GM21526 (cell line): ENCODE results near the gene SARDH.

Experiments
- ATAC-seq: cut with Tn5 transposase; IDR thresholded peaks from one replicate; pipeline ENCODE4 v1.9.1; 2021; ENCODE audit warnings: moderate library complexity; ENCODE audit not compliant: unreplicated experiment, low FRiP score

SARDH gene

DNA sequence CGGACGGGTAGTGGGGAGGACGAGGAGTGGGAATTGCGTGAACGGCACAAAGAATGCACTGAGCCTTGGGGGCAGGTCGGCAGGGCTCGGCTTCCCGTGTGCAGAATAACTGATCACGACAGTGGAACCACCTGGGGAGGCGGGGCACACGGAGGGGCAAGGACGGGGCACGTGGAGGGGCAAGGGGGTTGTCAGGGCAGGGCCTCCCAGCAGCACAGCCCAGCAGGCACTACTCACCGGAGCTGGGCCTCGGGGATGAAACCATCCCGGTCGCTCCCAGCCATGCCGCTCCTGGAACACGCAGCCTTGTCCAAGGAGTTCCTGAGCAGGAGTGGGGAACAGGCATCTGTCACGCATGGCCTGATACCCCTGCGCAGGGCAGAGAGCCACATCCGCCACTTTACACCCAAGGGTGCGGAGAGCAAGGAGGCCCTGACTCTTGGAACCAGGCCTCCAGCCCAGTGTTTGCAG lies 33.4 kb downstream of the SARDH start:
- no peak for ATAC-seq

DNA sequence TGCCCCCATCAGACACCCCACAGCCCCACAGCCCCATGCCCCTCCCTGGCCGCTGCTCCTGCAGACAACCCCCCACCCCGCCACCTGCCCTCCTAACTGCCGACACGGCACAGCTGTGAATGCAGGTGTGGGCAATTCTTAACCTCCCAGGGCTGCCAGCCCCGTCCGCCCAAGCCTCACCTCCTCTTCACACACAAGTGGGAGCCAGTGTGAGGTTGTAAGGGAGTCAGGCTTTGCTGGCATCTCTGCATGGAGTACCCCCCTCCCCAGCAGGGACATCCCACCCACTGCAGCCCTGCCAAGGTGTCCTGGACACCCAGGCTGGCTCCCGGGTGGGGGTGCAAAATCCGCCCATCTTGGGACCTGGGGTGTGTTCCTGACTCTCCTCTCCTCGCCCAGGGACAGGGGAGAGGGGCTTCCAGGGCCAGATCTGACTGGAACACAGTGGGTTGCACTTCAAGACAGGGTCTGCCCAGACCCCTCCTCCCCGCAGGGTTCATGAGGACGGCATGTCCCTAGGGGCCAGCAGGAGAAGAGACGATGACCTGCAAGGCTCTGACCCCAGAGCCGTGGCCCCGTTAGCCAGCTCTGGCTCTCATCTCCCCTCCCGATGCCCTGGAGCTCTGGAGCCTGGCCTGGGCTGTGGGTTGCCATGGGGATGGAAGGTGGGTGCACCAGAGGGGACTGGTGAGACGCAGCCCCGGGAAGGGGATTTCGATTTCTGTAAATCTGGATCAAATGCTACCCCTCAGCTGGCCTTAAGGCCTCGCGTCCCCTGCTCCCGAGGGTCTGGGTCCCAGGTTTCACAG lies 34.4 kb downstream of the SARDH start:
- no peak for ATAC-seq

DNA sequence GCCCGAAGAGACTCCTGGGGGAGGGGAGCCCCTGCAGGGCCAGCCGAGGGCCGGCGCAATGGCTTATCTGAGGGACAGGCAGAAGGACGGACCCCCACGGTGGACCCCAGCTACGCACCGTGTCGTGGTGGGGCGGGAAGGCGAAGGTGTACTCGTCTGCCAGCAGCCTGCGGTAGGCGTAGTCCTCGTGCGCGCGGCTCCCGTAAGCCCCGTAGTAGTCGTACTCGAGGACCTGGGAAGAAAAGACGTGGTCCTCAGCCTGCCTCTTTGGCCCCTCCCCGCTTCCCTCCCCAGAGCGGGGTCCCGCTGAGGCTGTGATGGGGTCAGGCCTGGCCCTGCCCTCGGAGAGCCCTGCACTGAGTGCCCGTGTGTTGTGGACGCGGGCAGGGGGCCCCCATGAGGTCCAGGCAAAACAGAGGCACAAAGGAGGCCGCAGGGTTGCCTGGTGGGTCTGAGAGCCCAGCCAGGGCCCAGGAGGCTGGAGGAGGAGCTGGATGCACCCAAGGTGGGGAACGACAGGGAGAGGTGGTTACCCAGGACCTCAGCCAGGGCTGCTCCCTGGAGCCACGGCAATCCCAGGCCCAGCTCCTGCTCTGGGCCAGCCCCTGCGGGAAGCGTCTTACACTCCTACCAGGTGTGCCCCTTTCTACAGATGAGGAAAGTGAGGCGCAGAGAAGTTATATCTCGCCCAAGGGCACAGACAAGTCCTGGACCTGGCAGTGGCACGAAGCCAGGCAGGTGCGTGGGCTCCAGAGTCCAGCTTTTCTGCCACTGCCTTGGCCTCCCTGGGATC lies 35.2 kb downstream of the SARDH start:
- no peak for ATAC-seq

DNA sequence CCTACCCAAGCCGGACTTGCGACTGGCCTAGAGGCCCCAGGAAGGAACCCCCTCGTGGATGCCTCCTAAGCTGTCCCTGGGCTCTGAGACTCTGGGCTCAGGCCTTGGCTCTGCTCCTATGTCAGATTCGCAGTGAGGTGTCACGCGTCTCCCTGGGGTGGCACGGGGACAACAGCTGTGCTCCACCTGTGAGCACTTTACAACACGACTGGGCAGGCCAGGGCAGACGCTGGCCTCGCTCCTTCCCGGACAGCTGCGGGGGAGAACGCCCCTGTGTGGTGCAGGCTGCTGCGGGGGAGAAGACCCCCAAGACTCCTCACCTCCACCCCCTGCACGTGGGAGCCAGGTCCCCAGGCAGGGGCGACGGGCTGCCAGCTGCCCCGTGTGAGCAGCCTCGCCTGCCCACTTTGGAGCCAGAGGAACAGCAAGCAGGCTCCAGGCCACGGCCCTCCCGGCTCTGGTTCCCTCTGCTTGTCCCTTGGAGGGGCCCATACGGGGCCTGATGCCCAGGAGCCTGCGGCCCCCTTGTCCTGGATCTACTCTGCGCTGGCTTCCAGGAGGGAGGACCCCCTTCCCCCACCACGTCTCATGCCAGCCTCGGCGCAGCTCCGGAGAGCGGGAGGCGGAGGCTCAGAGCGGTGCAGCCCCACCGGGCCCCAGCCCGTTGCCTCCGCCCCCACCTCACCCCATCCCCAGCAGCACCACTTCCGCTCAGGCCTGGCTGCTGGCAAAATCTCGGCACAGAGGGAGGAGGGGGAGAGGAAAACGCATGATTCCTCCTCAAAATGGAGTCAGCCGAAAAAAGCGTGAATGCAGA lies 36.0 kb downstream of the SARDH start:
- ATAC-seq = no peak

DNA sequence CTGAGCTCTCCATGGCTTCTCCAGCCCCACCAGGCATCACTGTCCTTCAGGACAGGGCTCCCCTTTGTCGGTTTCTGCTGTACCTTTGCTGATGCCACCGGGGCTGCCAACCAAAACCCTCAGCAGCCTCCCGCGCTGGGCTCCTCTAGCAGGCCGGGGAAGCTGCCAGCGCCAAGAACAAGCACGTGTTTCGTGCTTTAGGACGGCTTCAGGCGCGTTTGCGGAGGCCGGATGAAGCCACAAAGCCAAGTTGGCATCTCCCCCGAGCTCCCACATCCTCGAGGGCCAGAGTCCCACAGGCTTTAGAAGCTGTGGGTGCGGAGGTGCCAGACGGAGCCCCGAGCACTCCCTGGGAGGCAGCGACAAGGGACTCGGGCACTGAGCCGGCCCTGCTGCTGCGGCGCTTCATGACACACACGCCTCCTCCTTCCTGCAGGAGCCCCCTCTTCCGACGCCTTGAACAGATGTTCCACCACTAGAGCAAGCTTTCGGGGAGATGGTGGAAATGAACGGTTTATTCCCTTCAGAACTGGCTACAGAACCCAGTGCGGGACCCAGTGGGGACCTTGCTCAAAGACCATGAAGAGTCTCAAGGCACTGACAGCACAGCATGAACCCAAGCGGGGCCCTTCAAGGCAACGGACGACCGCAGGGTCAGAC lies 36.7 kb downstream of the SARDH start:
- ATAC-seq = no peak

DNA sequence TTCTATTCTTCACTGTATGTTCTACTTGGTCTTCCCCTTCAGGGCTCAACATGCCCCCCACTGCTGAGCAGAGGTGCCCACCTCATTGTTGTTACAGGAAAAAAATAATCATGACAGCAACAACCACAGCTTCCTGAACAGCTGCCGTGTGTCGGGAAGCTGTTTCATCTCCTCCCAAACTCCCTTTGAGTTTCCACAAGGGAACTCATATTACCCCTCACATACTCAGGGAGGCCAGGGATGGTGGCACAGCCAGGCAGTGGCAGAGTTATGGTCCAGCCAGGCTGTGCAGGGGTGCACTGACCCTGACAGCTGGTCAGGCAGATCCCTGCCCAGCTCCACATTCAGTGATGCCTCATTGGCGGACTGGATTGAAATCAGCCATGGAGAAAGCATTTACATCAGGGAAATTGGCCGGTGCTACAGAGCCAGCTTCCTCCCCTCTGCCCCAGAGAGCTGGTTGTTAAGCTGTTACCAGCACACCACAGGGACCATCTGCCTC lies 37.3 kb downstream of the SARDH start:
- no peak for ATAC-seq

DNA sequence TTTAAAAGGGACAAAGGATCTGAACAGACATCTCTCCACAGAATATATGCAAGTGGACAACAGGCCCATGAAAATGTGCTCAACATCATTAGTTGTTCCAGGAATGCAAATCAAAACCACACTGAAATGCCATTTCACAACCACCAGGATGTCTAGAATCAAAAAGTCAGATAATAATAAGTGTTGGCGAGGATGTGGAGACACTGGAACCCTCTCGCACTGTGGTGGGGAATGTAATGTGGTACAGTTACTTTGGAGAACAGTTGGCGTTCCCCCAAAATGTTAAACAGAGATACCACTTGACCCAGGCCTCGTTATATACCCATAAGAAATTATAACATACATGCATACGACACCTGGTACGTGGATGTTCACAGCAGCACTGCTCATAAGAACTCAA lies 38.6 kb downstream of the SARDH start:
- no peak for ATAC-seq

DNA sequence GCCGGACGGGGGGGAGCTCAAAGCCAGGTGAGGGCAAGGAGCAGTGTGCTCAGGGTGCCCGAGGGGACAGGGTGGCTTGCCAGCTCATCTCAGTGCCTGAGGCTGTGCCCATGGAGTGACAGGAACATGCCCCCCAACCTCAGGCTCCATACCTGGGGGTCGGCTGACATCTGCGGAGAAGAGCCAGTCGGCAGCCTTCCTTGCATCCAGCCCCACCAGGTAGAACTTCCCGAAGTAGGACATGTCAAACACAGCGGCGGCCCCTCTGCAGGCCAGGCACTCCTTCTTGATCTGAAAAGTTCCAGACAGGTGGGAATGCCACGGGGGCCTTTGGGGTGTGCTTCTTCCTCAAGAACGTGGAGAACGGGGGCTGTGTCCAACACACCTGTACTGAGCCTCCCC lies 42.1 kb downstream of the SARDH start:
- ATAC-seq = no peak

DNA sequence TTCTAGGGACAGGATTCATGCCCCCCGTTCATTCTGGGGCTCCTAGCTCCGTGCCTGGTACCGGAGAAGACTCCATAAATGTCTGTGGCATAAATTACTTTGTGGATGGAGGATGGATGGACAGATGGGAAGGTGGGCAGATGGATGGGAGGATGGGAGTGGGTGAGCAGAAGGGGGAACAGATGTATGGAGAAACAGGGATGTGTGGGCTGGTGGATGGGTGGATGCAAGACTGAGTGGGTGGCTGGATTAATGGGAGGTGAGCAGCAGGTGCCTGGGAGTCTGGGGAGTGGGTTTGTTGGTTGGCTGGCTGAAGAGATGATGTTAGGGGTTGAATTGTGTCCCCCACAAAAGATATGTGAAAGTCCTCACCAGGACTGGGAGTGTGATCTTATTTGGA lies 43.5 kb downstream of the SARDH start:
- ATAC-seq = no peak

DNA sequence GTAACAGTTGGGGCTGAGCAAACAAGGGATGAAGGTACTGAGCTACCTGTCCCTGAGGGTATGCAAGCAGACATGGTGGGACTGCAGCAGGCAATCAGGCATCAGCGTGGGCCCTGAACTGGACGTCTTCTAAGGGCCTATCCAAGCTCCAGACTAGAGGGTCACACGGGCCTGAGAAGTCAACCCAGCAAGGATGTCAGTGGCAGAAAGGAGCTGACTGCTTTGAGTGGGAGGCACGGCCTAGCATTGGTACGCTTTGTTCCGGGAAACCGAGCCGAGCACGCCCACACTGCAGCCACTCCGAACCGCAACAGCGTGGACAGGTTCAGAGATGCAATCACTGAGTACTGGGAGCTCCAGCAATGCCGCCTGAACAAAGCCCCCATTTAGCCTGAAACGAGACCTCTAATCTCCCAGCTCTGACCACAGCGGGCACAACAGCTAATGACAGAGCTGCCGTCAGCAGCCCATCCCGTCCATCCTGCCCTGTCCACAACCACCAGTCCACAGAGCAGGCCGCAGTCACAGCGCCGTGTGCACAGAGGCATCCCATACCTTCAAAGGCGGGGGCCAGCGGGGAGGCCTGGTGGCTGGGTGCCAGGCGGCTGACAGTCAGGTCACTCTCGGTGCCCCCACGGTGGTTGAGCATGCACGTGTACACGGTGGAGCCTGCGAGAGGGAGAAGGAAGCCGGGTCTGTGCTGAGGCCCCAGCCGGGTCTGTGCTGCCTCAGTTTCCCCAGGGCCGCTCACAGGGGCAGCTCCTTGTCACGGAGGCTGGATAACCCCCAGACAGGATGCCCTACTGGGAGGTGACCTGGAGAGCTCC lies 44.2 kb downstream of the SARDH start:
- no peak for ATAC-seq

DNA sequence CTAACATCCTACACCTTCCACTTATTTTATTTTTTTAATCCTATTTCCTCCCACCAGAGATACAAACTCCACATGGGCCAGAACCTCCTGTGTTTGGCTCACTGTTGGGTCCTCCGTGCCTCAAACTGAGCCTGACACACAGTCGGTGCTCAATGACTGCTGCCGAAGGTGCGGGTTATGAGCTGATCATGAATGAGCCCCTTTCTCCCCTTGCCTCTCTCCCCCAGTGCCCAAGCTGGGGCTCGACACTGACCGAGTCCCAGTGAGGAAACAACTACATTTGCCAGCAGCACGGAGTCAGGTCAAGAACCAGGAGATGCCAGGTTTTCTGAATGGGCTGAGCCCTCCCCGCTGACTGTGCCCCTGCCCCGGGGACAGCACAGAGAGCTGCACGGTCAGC lies 45.0 kb downstream of the SARDH start:
- no peak for ATAC-seq

DNA sequence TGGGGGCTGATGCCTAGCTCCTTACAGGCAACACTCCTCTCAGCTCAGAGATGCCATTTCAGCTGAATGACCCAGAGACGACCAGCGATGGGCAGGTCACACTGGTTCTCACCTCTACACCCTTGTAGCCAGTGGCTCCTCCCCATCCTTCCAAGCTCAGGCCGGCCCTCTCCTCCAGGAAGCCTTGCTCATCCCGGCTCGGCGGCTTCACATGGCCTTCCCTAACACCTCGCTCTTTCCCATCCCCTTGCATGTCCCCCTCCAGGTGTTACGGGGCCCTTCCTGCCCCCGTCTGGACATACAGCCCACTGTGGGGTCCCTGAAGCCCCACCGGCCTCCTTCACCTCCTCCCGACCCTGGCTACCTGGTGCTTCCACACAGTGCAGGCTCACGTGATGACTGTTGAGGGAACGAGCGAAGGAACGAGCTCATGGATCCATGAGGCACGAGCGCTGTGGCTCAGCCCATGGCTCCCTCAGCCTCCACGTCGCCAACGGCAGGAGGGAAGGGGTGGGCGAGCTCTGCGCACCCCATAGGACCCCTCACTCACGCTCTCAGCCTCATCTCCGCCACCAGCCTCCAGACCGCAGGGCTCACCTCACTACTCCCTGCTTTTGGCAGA lies 45.7 kb downstream of the SARDH start:
- ATAC-seq = no peak

DNA sequence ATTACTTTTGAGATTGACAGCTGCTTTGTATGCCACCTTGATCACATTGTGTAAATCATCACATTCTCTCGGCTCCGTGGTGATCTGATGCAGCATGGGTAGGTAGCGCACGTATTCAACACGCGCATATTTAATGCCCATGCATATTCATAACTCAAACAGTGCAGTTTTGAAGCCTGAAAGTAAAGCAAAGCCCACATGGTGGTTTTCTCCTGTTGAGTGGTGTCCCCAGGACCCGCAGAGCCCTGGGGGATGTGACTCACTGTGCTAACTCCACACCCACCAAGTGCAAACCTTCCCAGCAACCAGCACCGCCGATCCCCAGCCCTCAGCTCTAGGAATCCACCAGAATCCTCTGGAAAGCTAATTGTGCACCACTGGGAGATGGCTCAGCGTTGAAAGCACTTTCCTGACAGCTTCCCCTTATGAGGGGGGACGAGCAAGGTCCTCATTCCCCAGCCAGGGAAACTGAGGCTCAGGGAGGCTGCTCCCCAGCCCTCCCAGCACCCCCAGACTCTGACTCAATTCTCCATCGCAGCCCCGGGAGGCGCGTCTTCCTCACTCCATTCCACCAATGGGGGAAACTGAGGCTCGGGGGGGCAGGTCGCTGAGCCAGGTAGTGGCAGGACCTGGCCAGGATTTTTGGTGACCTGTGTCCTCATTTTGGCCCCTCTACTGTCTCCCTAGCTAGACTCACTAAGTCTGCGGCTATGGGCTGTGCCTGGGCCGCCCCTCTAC lies 46.4 kb downstream of the SARDH start:
- no peak for ATAC-seq

DNA sequence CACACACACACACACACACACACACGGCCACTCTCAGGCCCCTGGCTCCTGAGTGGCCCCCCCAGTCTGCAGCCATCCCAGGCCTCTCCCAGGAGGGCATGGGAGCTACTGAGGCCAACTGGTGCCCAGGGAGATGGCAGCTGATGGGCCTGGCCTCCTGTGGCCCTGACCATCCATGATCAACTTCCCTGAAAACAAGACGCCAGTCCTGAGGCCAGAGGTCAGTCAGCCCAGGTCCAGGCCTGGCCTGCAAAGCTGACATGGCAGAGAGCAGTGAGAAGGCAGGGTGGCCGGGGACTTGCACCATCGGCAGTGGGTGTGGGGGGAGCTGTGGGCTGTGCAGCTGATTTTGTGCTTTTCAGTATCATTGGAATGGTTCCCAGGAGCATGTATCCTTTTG lies 47.0 kb downstream of the SARDH start:
- no peak for ATAC-seq

DNA sequence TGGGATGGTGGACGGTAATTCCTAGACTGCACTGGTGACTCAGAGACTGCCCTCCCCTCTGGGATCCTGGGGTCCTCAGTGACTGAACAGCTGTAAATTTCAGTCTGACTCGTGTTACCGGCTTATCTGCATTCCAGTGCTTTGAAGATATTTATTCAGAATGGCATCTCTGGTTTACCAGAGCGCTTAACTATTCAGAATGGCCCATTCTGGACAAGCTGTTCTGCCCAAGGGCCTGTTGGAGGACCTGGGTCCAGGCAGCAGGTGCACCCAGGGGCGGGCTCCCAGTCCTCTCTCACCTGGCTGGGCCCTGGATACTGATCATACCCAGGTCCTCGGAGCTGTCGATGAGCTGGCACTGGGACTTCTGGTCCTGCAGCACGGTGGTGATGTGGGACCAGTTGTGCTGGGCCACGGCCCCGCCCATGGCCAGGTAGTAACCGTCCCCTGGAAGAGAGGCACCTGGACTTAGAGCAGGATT lies 48.0 kb downstream of the SARDH start:
- no peak for ATAC-seq

DNA sequence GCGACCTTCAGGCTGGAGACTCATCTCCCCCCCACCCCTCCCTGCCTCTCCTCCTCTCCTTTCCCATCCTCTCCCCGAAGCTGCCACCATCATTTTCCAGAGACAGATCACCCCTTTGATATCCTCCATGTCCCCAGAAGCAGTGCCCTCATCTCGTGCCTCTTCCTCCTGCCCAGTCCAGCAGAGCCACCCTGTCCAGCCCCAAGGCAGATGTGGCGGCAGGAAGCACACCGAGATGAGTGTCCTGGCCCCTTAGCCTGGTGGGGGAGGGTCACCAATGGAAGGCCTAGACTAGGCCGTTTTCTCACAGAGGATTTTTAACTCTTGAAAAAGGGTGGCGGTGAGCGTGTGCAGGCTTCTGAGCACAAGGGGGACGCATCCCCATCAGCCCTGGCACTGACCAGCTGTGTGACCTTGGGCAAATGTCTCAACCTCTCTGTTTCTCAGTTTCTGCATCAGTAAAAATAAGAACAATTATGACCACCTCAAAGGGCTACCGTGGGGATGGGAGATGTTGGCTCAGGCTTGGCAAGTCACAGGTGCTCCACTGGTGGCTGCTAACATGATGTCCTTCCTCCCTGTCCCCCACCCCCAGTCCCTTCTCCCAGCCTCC lies 48.9 kb downstream of the SARDH start:
- no peak for ATAC-seq

DNA sequence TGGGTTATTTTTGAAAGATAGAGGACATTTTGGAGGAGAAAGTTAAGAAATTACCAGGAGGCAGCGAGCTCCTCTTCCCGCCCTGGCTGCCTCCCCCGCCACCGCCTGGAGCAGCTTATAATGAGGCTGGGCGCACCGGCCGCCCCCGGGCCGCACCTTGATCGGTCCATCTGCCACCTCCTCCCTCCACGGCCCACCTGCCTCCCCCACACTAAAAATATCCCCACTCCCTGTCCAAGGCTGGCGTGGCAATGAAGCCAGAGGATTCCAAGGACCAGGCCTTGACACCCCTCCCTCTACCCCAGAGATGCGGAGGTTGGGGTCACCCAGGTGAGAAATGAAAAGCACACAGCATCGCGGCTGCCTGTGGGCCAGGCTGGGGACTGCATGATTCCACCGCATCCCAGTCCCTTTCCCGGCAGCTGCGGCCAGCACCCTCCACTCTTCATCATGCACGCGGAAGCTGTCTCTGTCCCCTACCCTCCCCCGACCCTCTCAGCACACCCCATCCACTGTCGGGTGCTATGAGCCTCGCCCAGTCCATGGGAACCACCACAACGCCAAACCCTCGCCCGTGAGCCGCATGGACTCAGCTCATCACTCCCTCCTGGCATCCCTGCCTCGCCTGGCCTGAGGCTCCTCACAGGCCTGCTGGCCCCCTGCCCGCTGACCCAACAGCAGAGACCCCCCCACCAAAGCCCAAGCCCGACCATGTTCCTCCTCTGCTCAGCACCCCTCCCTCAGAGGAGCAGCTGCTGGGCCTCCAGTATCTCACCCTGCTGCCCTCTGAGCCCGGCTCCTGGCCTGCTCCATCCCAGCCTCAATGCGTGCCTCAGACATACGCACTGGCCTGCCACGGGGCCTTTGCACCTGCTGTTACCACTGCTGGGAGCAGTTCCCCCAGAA lies 50.0 kb downstream of the SARDH start:
- no peak for ATAC-seq
